ENCODE measurements around the gene MST1. TPM values are rescaled to one million over a fixed set of nuclear protein-coding genes. Genes with fewer than 3 reads are reported as not detected.

Gene MST1
- total RNA-seq, 4 donors from 2014 or later, result 12.9 to 24.7 (median 17.4) TPM

GRCh38 chr3:49641921-49642707 is 47.2 kb downstream of the MST1 start:
- no peak for TF ChIP-seq CTCF (IDR thresholded peaks at IDR 0.05)
- TF ChIP-seq POLR2A (IDR thresholded peaks at IDR 0.05), result no peak
- no peak for DNase-seq (ENCODE audit: low spot score in 2 of 2)
- WGBS, 2 donors, result 92 to 97% methylated on average over 8 to 11 of the region's 14 CpGs
- no peak overlapping the region for H3K4me3 ChIP-seq (ENCODE audit: low read depth, poor library complexity, severe bottlenecking)
- intact Hi-C loops (cut with DNase I; ENCODE audit: low total_unique reads), result no loop called here

GRCh38 chr3:49641292-49641691 is 48.0 kb downstream of the MST1 start:
- DNase-seq (ENCODE audit: low spot score in 2 of 2), result no peak
- TF ChIP-seq CTCF (IDR thresholded peaks at IDR 0.05), result no peak
- TF ChIP-seq POLR2A (IDR thresholded peaks at IDR 0.05), result no peak
- intact Hi-C loops (cut with DNase I; ENCODE audit: low total_unique reads), result no loop called here
- WGBS, 2 donors, result 71 to 73% methylated on average over 7 of the region's 7 CpGs
- H3K4me3 ChIP-seq (ENCODE audit: low read depth, poor library complexity, severe bottlenecking), result no peak overlapping the region

GRCh38 chr3:49639551-49639950 is 49.7 kb downstream of the MST1 start:
- intact Hi-C loops (cut with DNase I; ENCODE audit: low total_unique reads), result no loop called here
- no peak overlapping the region for H3K4me3 ChIP-seq (ENCODE audit: low read depth, poor library complexity, severe bottlenecking)
- WGBS, 2 donors, result 50 to 71% methylated on average over 2 of the region's 2 CpGs
- TF ChIP-seq POLR2A (IDR thresholded peaks at IDR 0.05) (no peak), CTCF (IDR thresholded peaks at IDR 0.05) (no peak)
- no peak for DNase-seq (ENCODE audit: low spot score in 2 of 2)

GRCh38 chr3:49638445-49638844 is 50.8 kb downstream of the MST1 start:
- 31 to 46% methylated on average over 8 of the region's 8 CpGs for WGBS, 2 donors
- DNase-seq (ENCODE audit: low spot score in 2 of 2), result no peak
- no peak overlapping the region for H3K4me3 ChIP-seq (ENCODE audit: low read depth, poor library complexity, severe bottlenecking)
- intact Hi-C loops (cut with DNase I; ENCODE audit: low total_unique reads), result no loop called here
- no peak for TF ChIP-seq POLR2A (IDR thresholded peaks at IDR 0.05)
- TF ChIP-seq CTCF (IDR thresholded peaks at IDR 0.05), result no peak

- H3K4me3 ChIP-seq (ENCODE audit: low read depth, poor library complexity, severe bottlenecking), result no peak overlapping the region
- no peak for TF ChIP-seq POLR2A (IDR thresholded peaks at IDR 0.05)
- TF ChIP-seq CTCF (IDR thresholded peaks at IDR 0.05), result no peak
- WGBS, 2 donors, result 44 to 62% methylated on average over 7 of the region's 7 CpGs
- DNase-seq (ENCODE audit: low spot score in 2 of 2), result no peak
- intact Hi-C loops (cut with DNase I; ENCODE audit: low total_unique reads), result no loop called here
These were observed 52.2 kb downstream of the MST1 start for GRCh38 chr3:49636883-49637609.
